GM19193 (cell line): ENCODE data around the gene DHX57.

Experiments used
- POLR2A ChIP-seq: IDR thresholded peaks from 4 replicates; pipeline ENCODE4 v1.6.1; 2011; ENCODE audit not compliant: insufficient read depth, insufficient read length; ENCODE audit errors: extremely low read depth

Gene DHX57, protein sequence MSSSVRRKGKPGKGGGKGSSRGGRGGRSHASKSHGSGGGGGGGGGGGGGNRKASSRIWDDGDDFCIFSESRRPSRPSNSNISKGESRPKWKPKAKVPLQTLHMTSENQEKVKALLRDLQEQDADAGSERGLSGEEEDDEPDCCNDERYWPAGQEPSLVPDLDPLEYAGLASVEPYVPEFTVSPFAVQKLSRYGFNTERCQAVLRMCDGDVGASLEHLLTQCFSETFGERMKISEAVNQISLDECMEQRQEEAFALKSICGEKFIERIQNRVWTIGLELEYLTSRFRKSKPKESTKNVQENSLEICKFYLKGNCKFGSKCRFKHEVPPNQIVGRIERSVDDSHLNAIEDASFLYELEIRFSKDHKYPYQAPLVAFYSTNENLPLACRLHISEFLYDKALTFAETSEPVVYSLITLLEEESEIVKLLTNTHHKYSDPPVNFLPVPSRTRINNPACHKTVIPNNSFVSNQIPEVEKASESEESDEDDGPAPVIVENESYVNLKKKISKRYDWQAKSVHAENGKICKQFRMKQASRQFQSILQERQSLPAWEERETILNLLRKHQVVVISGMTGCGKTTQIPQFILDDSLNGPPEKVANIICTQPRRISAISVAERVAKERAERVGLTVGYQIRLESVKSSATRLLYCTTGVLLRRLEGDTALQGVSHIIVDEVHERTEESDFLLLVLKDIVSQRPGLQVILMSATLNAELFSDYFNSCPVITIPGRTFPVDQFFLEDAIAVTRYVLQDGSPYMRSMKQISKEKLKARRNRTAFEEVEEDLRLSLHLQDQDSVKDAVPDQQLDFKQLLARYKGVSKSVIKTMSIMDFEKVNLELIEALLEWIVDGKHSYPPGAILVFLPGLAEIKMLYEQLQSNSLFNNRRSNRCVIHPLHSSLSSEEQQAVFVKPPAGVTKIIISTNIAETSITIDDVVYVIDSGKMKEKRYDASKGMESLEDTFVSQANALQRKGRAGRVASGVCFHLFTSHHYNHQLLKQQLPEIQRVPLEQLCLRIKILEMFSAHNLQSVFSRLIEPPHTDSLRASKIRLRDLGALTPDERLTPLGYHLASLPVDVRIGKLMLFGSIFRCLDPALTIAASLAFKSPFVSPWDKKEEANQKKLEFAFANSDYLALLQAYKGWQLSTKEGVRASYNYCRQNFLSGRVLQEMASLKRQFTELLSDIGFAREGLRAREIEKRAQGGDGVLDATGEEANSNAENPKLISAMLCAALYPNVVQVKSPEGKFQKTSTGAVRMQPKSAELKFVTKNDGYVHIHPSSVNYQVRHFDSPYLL (N-terminal part only)

DNA sequence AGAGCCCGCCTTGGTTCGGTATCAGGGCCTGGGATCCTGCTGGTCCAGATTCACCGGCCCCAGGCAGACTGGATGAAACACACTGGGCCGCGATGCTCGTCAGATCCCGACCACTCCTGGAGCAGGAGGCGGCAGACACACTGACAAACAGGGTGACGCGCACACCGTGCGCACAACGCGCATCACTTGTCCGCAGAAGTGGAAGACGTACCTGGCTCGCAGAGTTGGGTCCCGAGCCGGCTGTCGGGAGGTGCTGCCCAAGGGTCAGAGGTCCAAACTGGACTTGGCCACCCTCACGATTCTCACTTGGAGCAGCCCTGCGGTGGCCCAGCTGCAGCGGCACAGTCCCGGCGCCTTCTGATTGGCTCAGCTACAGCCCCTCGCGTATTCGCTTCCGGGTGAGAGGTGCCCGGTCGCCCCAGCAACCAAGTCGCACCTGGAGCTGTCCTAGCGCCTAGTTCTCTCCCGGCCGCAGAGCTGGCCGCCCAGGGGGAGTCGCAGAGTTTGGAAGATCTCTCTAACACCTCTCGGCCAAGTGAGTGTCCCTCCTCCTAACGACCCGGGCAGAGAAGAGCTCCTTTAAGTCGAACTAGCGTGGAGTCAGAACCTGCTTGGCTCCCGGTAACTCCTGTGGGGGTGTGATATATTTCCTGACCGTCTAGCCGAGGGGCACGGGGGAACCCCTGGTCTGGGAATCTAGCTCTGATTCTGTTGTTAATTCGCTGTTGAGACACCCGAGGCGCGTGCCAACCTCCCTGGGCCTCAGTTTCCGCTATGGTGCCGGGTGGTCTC, at the start of gene DHX57, which contains the start of gene MORN2:
Gene DHX57 (minus strand): TSS at position 359 of the 792 bp plus-strand sequence. CDS start 7,529 bp downstream, outside the sequence.
Gene MORN2 (plus strand): TSS at position 401 of the 792 bp plus-strand sequence.
- TF ChIP-seq POLR2A: peak; percentile 60

DNA sequence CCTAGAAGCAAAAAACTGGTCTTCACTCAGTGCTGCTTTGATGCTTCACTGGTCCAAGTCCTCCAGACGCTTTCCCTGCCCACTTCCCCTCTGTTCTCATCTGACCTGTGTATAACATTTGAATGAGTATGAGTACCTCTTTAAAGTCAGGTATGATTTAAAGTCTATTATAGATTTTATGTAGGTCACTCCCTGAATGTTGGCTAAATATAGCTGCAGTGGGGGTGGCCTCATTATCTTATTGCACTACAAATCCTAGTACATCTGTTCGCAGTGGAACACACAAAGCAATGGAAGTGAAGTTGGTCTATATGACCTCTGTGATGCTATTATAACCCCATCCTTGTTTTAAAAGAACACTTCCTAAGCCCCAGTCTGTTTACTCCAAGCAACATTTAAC, 47.2 kb upstream of the DHX57 start:
- TF ChIP-seq POLR2A: no peak

DNA sequence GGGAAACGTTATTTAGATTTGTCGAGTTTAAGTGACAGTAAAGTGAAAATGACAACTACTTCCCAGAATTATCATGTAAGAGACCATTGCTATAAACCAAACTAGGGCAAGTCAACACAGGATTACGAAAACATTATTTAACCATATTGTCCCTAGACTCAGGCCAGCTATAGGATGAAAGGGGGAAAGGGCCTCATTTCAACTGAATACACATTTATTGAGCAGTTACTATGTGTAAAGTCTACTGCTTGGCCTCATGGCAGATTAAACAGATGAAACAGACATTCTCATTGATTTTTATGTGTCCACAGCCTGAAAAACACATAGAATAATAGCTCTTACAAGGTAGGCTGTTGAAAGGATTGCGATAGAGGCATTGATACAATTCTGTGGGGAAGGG, 46.7 kb upstream of the DHX57 start:
- TF ChIP-seq POLR2A: no peak

DNA sequence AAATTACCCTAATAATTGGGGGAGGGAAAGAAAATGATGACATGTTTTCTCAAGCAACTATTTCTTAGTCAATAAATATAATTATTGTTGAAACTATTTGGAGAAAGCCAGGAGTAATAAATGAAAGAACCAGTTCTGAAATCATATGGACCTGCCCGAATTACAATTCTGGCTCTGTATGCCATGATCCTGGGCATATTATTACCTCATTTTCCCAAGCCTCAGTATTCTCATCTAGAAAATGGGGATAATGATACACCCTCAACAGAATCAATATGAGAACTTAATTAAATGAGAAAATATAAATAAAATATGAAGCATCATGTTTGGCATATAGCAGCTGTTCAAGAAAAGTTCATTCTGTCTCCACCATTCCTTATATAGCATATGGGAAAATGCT, 36.9 kb upstream of the DHX57 start:
- TF ChIP-seq POLR2A: no peak

DNA sequence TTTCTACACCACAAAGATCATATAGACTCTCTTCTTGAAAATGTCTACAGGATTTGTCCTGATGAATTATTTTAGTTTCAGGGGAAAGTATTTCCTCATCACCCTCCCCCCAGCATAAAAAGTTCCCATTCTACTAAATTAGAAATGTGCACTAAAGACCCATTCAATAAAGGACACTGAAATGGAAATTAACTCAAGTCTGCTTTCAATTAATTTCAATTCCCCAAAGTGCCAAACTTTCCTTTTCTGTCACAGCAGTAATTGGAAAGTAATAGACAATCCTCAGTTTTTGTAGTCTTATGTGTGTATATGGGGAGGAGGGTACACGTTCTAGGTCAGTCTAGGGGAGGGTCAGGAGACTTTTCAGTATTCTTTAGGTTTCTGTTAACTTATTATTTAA, 35.5 kb upstream of the DHX57 start:
- no peak for TF ChIP-seq POLR2A

DNA sequence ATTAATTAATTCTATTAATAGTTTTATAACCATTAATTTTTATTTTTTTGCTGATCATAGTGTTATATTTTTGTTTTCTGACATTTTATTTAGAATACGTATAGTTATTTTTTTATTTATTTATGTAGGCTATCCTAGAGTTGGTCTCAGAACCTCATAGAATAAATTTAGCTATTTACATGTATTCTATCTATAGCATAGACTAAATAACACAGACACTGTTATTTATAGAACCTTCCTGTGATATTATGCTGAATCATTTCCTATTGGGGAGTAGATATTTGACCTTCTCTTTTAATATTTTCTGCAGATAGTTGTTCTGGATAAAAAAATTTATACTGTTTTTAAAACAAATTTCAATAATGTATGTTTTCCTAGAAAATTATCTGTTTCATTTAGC, 34.1 kb upstream of the DHX57 start:
- no peak for TF ChIP-seq POLR2A

DNA sequence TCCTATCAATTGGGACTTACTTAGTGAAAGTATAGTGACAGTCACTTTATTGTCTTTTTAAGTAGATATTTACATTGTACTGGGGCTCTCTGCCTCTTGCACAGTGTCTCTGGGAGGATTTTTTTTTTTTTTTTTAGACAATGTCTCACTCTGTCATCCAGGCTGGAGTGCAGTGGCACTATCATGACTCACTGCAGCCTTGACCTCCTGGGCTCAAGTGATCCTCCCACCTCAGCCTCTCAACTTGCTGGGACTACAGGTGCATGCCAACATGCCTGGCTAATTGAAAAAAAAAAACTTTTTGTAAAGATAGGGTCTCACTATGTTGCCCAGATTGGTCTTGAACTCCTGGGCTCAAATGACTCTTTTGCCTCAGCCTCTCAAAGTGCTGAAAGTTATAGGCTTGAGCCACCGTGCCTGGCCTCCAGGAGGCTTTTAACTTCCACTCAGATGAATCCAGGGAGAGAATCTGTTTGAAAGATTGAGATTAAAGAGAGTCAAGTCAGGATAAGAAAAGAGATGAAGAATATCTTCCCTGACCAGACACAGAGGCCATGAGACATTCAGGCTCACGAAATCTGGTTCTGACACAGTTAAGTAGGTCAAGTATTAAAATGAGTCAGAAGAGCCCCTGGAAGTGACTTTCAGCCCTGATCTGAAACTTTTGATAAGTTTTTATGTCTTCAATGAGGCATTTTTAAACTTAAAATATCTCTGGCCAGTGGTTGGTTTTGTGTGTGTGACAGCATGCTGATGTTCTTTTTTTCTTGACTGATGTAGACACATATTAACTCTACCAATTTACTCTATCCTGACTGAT, 32.2 kb upstream of the DHX57 start:
- no peak for TF ChIP-seq POLR2A

DNA sequence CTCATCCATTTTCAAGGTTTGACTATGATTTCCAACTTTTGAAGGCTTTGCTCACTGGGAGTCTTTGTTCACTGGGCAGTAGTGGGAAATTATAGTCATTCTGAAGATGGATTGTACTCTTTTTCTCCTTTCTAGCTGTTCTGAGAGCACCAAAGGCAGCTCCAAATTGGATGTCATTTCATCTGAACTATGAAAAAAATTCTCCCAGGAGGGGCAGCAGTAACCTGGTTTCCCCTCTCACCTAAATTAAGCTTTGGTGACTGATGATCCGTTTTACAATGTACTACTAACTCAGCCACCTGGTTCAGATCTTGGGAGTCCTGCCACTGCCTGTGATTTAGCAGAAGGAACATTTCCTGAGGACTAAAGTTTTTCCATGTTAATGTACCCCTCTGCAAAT, 31.5 kb upstream of the DHX57 start:
- no peak for TF ChIP-seq POLR2A

DNA sequence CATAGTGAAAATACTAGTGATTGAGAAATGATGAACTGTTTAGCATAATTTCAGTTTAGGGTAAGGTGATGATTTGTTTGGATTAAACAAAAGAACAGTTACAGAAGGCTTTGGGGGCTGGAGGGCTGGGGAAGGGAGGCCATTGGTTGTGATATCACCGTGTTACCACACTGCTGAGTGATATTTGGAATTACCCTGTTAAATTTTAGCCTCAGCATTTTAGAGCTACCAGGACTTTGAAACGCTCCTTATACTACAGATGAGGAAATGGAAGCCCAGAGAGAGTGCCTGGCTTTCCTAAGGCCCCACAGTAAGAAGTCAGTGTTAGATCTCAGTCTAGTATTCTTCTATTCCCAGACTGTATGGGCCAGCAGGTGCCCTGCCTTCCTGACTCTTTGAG, 29.5 kb upstream of the DHX57 start:
- TF ChIP-seq POLR2A: no peak

DNA sequence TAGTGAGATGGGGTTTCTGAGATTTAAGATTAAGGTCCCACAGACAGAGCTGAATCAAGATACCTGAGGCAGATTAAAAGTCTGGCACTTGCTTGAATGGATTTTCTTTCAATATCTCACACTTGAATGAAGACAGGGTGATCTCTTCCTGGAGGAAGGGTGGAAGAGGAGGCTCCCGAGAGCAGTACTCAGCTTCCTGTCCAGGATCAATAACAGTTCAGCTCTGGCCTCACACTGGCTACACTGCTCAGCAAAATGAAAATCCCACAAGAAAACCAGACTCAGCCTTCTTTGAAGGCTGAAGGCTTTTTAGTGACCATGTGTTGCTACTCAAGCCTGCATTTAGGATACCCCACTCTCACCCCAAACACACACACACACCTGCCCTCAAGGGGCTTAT, 25.0 kb upstream of the DHX57 start:
- no peak for TF ChIP-seq POLR2A

DNA sequence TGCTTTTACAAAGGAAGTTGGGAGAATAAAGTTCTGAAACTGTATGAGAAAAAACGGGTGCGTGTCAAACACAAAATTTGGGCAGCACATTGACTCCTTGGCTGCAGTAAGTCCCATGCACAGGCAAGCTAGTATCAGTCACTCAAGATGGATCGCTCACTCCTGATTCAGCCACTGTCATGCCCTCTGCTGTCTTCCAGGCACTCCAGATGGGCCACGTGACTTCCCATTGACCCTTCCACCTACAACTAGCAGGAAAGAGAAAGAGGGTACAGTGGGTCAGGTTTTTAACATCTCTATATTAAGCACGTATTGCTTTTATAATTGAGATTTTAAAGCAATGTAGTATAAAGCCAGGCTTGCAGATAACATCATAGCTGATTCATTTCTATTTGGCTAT, 22.5 kb upstream of the DHX57 start:
- TF ChIP-seq POLR2A: no peak

DNA sequence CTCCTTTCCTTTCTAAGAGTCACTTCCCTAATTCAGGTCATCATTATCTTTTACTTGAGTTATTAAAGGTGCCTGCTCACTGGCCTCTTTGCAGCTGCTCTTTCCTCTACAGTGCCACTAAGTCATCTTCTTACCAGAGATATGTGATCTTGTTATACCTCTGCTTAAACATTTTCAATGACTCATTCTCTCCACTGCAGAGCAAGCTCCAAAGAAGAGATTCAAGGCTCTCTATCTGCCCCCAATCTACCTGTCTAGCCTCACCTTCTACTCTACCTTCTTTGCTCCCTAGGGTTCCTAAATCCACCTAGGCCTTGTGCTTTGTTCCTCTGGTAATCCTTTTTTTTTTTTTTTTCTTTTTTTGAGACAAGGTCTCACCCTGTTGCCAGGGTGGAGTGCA, 17.1 kb upstream of the DHX57 start:
- no peak for TF ChIP-seq POLR2A

DNA sequence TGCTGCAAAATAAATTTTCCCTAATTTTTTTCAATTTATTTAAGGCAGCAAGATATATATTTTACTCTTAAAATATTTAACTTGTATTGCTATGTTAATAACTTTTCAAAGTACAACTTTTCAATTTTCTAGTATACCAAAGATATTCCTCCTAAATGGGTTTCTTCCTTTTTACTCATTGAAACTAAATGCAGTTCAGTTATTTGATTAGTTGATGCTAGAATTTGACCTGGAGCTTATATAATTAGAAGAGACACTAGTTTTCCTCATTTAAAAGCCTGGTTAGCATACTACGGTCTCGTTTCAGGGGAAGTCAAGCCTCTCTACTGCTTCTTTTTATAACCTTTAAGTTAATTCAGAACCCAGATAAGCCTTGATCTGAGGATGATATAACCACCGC, 13.8 kb upstream of the DHX57 start, which contains the start of gene ARHGEF33:
Gene ARHGEF33 (plus strand): TSS at position 301 of the 400 bp plus-strand sequence. CDS start 29,573 bp downstream, outside the sequence.
- no peak for TF ChIP-seq POLR2A
